AG04449 (cell line): ENCODE measurements around the gene LARP1.

Experiments
- CTCF ChIA-PET: fragments of 350-600 bp; formaldehyde crosslinking; extraction: SDS; loops from one replicate; lab custom pipeline; 2021; ENCODE audit warnings: antibody characterized with exemption; lab: Yijun Ruan, JAX
- POLR2A ChIA-PET: fragments of 400-600, 350-600 bp; formaldehyde crosslinking; extraction: SDS; loops from one replicate; lab custom pipeline; 2020; ENCODE audit warnings: antibody characterized with exemption, inconsistent platforms; lab: Yijun Ruan, JAX
- DNase-seq: peaks from one replicate; pipeline ENCODE4 v3.0.0-alpha.2; 2010; ENCODE audit warnings: low read depth, low spot score
- H3K4me3 ChIP-seq: 2 replicates; pipeline ENCODE4 v1.5.1; 2011; ENCODE audit warnings: low read depth, mild to moderate bottlenecking, control low read depth, low read length
- TF ChIP-seq, protein P1 (sequence below): IDR thresholded peaks from one replicate; pipeline ENCODE4 v1.5.1; 2011; ENCODE audit warnings: mild to moderate bottlenecking, moderate library complexity, low read length, control low read depth, inconsistent platforms; ENCODE audit not compliant: insufficient read depth; ENCODE audit errors: missing control alignments

Gene LARP1

DNA sequence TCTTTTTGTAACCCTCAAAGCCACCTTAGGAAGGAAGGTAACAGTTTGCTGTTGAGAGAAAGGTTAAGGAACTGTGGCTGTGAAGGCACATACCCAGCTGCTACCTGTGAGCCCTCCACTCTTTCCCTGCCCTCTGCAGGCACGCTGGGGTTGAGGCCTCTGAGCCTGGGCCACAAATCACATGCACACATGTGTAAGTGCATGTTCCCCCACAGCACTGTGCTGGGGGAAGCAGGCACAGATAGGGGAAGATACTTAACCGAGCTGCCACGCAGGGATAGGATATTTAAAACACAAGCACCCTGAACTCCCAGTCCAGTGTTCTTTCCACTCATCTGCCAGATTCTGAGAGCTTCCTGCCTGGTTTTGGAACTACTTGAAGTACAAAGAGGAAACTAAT, 18.1 kb downstream of the LARP1 start:
- CTCF ChIA-PET: no interaction called here
- DNase-seq: no peak
- POLR2A ChIA-PET: no interaction called here
- H3K4me3 ChIP-seq: no peak overlapping the region
- TF ChIP-seq, protein P1, sequence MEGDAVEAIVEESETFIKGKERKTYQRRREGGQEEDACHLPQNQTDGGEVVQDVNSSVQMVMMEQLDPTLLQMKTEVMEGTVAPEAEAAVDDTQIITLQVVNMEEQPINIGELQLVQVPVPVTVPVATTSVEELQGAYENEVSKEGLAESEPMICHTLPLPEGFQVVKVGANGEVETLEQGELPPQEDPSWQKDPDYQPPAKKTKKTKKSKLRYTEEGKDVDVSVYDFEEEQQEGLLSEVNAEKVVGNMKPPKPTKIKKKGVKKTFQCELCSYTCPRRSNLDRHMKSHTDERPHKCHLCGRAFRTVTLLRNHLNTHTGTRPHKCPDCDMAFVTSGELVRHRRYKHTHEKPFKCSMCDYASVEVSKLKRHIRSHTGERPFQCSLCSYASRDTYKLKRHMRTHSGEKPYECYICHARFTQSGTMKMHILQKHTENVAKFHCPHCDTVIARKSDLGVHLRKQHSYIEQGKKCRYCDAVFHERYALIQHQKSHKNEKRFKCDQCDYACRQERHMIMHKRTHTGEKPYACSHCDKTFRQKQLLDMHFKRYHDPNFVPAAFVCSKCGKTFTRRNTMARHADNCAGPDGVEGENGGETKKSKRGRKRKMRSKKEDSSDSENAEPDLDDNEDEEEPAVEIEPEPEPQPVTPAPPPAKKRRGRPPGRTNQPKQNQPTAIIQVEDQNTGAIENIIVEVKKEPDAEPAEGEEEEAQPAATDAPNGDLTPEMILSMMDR: no peak

DNA sequence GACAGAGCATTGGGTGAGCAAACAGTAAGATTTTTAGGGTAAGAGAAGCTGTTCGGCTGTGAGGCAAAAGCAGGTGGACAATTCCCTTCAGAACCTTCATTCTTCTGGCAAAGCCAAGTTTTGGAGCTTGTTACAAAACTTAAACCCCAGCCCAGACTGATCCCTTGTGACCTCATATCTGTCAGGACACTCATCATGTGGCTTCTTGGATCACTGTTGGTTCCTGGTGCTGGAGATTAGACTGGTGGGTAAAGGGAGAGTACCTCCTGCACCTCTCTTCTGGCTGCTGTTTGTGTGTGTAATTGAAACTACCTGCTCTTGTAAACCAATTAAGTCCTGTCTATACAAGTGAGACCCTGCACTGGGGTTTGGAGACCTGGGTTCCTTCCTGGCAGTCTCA, 21.0 kb downstream of the LARP1 start:
- ChIA-PET CTCF (no interaction called here), POLR2A (interaction anchor here (1.0 kb wide), 1 partner anchor 15 kb away, joined by 3 read pairs; no protein-coding TSS in a partner anchor)
- TF ChIP-seq, protein P1: no peak
- no peak overlapping the region for H3K4me3 ChIP-seq
- DNase-seq: no peak

DNA sequence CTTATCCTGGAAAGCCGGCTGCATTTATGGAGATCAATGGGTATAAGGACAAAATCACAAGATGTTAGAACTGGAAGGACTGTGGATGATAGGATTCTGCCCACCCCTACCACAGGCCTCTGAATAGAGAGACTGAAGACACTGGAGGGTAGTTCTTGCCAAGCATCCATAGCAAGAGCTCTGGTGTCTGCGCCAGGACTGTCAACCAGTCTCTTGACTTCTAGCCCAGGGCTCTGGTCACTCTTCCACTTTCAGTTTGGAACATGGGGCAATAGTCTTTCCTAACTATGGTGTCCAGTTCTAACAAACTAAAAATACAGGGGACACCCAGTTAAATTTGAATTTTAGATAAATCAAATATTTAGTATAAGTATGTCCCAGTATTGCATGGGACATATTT, 23.4 kb downstream of the LARP1 start:
- TF ChIP-seq, protein P1: no peak
- DNase-seq: no peak
- H3K4me3 ChIP-seq: no peak overlapping the region
- ChIA-PET POLR2A (interaction anchor here (0.7 to 1.8 kb wide), 2 partner anchors 7 to 14 kb away, joined by 4 to 7 read pairs; no protein-coding TSS in a partner anchor), CTCF (interaction anchor here (1.8 kb wide), 1 partner anchor 11 kb away, joined by 5 read pairs; no protein-coding TSS in a partner anchor)

DNA sequence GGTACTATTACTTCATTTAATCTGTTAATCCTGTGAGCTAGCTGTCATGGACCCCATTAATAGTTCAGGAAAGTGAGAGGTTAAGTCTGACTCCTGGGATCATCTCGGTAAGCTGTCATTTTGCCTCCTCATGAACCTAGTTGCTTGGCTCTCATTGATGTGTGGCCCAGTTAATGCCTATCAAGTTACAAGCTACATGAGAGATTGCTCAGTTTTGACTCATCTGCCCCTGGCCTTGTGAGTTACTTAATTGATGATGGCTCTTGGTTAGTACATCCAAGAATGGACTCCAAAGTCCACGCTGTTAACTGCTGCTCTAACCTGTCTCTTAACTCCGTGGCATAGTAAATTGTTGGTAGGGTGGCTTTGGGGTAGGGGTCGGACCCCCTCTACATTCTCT, 23.9 kb downstream of the LARP1 start:
- no peak overlapping the region for H3K4me3 ChIP-seq
- TF ChIP-seq, protein P1: no peak
- peak; percentile 62 for DNase-seq
- ChIA-PET POLR2A (interaction anchor here (0.7 to 1.8 kb wide), 2 partner anchors 8 to 14 kb away, joined by 4 to 7 read pairs; no protein-coding TSS in a partner anchor), CTCF (interaction anchor here (1.7 to 1.8 kb wide), 2 partner anchors 11 to 26 kb away, joined by 3 to 5 read pairs; no protein-coding TSS in a partner anchor)

DNA sequence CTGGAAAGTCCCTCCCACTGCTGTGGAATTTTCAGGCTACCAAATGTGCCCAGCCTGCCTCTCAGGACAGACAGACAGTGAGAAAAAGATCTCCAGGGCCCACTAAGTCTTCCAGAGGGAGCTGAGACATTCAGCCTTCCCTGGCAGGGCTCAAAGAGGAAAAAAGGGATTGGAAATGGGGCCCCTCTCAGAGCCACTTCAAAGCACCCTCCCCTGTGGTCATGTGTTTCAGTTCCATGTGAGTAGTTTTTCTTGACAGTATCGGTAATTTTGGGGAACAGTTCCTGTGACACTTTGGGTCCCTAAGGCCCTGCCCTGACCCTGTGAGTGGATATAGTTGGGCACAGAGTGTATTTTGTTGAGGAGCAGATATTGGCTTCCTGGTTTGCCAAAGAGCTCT, 25.0 kb downstream of the LARP1 start:
- ChIA-PET POLR2A (interaction anchor here (1.8 kb wide), 1 partner anchor 9 kb away, joined by 7 read pairs; no protein-coding TSS in a partner anchor), CTCF (interaction anchor here (1.7 kb wide), 1 partner anchor 27 kb away, joined by 3 read pairs; no protein-coding TSS in a partner anchor)
- TF ChIP-seq, protein P1: no peak
- no peak for DNase-seq
- H3K4me3 ChIP-seq: no peak overlapping the region

DNA sequence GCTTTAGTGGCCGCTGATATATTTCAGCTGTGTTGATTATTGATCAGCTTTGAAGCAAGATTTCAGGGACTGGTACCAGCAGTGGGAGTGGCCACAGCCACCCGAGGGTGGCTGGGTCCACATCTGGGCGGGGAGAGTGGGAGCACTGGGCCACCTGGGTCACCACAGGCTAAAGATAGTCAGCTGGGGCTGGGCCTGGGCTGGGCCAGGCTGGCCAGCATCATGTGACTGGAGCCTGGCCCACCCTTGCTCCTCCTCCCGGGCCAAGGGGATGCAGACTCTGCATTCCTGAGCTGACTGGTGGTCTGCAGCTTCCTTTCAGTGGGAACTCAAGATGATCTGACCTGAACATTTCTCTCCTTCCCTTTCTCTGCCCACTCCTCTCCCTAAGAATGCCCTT, 27.1 kb downstream of the LARP1 start:
- ChIA-PET POLR2A (no interaction called here), CTCF (interaction anchor here (0.6 to 1.7 kb wide), 3 partner anchors 9 to 28 kb away, joined by 3 to 4 read pairs (median 4); no protein-coding TSS in a partner anchor)
- TF ChIP-seq, protein P1: no peak
- no peak for DNase-seq
- H3K4me3 ChIP-seq: no peak overlapping the region
